GM23338 (cell line): ENCODE results near the gene STRIT1. TPM values are rescaled to one million over a fixed set of nuclear protein-coding genes. Genes with fewer than 3 reads are reported as not detected.
A peak's percentile ranks its signal among the peaks of the same experiment; 100 is the strongest.

Experiments used
- ATAC-seq: fragments of 200-7000 bp; cut with Tn5 transposase; 3 replicates; pipeline ENCODE4 v1.9.1; 2020
- DNase-seq: peaks from one replicate; pipeline ENCODE4 v3.0.0-alpha.2; 2015; ENCODE audit warnings: low spot score
- H2AFZ ChIP-seq: fragments of 200-600 bp; sonication (generic); 2 replicates; pipeline ENCODE4 v1.8.0; 2016; ENCODE audit warnings: antibody characterized with exemption, mild to moderate bottlenecking, moderate library complexity
- H3F3A ChIP-seq: fragments of 200-600 bp; sonication (generic); replicated peaks from 2 replicates; pipeline ENCODE4 v1.8.0; 2017; ENCODE audit warnings: antibody characterized with exemption, mixed run types, low read depth
- H3K27ac ChIP-seq: fragments of 200-600 bp; sonication (generic); 2 replicates; pipeline ENCODE4 v1.6.1; 2016; ENCODE audit warnings: low read depth
- H3K27me3 ChIP-seq: fragments of 200-600 bp; sonication (generic); 2 replicates; pipeline ENCODE4 v1.8.0; 2016; ENCODE audit warnings: mild to moderate bottlenecking, mixed run types, moderate library complexity; ENCODE audit not compliant: insufficient read depth
- H3K36me3 ChIP-seq: fragments of 200-600 bp; sonication (generic); 2 replicates; pipeline ENCODE4 v1.8.0; 2016; ENCODE audit warnings: mild to moderate bottlenecking; ENCODE audit not compliant: insufficient read depth
- H3K4me1 ChIP-seq: fragments of 200-600 bp; sonication (generic); 2 replicates; pipeline ENCODE4 v1.8.0; 2016; ENCODE audit warnings: mild to moderate bottlenecking, moderate library complexity; ENCODE audit not compliant: insufficient read depth
- H3K4me2 ChIP-seq: fragments of 200-600 bp; sonication (generic); 2 replicates; pipeline ENCODE4 v1.7.1; 2017; ENCODE audit warnings: mixed run types
- H3K4me3 ChIP-seq: fragments of 200-600 bp; sonication (generic); 2 replicates; pipeline ENCODE4 v1.6.1; 2016; ENCODE audit warnings: mixed run types
- H3K79me2 ChIP-seq: fragments of 200-600 bp; sonication (generic); replicated peaks from 2 replicates; pipeline ENCODE4 v1.8.0; 2017; ENCODE audit warnings: mild to moderate bottlenecking; ENCODE audit not compliant: insufficient read depth
- H3K9me2 ChIP-seq: fragments of 200-600 bp; sonication (generic); 2 replicates; pipeline ENCODE4 v1.8.0; 2017; ENCODE audit not compliant: insufficient read depth
- H4K20me1 ChIP-seq: fragments of 200-600 bp; sonication (generic); replicated peaks from 2 replicates; pipeline ENCODE4 v1.8.0; 2017; ENCODE audit warnings: mild to moderate bottlenecking; ENCODE audit not compliant: insufficient read depth
- H3K27ac Mint-ChIP-seq: 2 replicates; pipeline ENCODE4 v1.8.0; 2020; ENCODE audit warnings: inconsistent platforms, mild to moderate bottlenecking, moderate library complexity, mixed read lengths
- H3K27me3 Mint-ChIP-seq: 3 replicates; pipeline ENCODE4 v1.8.0; 2022; ENCODE audit warnings: low read depth, mild to moderate bottlenecking, moderate library complexity, mixed read lengths, inconsistent platforms; ENCODE audit not compliant: insufficient read depth, poor library complexity
- H3K36me3 Mint-ChIP-seq: 3 replicates; pipeline ENCODE4 v1.8.0; 2021; ENCODE audit warnings: low read depth, mild to moderate bottlenecking, inconsistent platforms, moderate library complexity, mixed read lengths
- H3K4me1 Mint-ChIP-seq: 3 replicates; pipeline ENCODE4 v1.8.0; 2020; ENCODE audit warnings: mild to moderate bottlenecking, inconsistent platforms, mixed read lengths
- H3K4me3 Mint-ChIP-seq: 3 replicates; pipeline ENCODE4 v1.8.0; 2021; ENCODE audit warnings: moderate library complexity, mild to moderate bottlenecking, inconsistent platforms, mixed read lengths
- H3K9me3 Mint-ChIP-seq: 3 replicates; pipeline ENCODE4 v1.8.0; 2020; ENCODE audit warnings: moderate library complexity, mild to moderate bottlenecking, inconsistent platforms, mixed read lengths
- CREB1 ChIP-seq: fragments of 250-450 bp; sonication (Bioruptor Pico); IDR thresholded peaks from 2 replicates; pipeline ENCODE4 v1.5.0; 2020; ENCODE audit warnings: low read depth, mild to moderate bottlenecking, moderate library complexity
- ETS1 ChIP-seq: IDR thresholded peaks from 2 replicates; pipeline ENCODE4 v1.6.1; 2016; ENCODE audit warnings: antibody characterized with exemption
- EZH2 ChIP-seq: fragments of 200-600 bp; sonication (generic); IDR thresholded peaks from one replicate; pipeline ENCODE4 v1.8.0; 2017; ENCODE audit warnings: antibody characterized with exemption, mild to moderate bottlenecking, low read depth; ENCODE audit not compliant: unreplicated experiment
- EZH2phosphoT487 ChIP-seq: fragments of 200-600 bp; sonication (generic); IDR thresholded peaks from one replicate; pipeline ENCODE4 v1.8.1; 2018; ENCODE audit warnings: antibody characterized with exemption; ENCODE audit not compliant: unreplicated experiment
- JUNB ChIP-seq: IDR thresholded peaks from one replicate; pipeline ENCODE4 v1.6.1; 2016; ENCODE audit warnings: antibody characterized with exemption; ENCODE audit not compliant: unreplicated experiment
- NANOG ChIP-seq: IDR thresholded peaks from 2 replicates; pipeline ENCODE4 v1.6.1; 2016; ENCODE audit warnings: antibody characterized with exemption, borderline replicate concordance
- POLR2AphosphoS5 ChIP-seq: IDR thresholded peaks from 2 replicates; pipeline ENCODE4 v1.6.1; 2016; ENCODE audit warnings: antibody characterized with exemption, low read depth
- REST ChIP-seq: IDR thresholded peaks from one replicate; pipeline ENCODE4 v1.6.1; 2018; ENCODE audit warnings: antibody characterized with exemption; ENCODE audit not compliant: unreplicated experiment
- STAT1 ChIP-seq: IDR thresholded peaks from one replicate; pipeline ENCODE4 v1.6.1; 2016; ENCODE audit warnings: antibody characterized with exemption; ENCODE audit not compliant: unreplicated experiment
- ZNF114 ChIP-seq: fragments of 250-450 bp; sonication (Bioruptor Pico); IDR thresholded peaks from 2 replicates; pipeline ENCODE4 v1.5.0; 2020; ENCODE audit warnings: mild to moderate bottlenecking, moderate library complexity
- ZNF331 ChIP-seq: fragments of 250-450 bp; sonication (Bioruptor Pico); IDR thresholded peaks from 2 replicates; pipeline ENCODE4 v1.5.0; 2020; ENCODE audit warnings: low read depth, mild to moderate bottlenecking, moderate library complexity
- long read RNA-seq: library from polyadenylated mRNA; unstranded; transcript quantifications from one replicate; pipeline ENCODE4 v2.0.0, GENCODE V29; 2020; ENCODE audit not compliant: unreplicated experiment
- polyA plus RNA-seq: library from polyadenylated mRNA; unstranded; fragments of >200 nt; fragmentation: Nextera tagmentation; extraction: Ambion mirVana; gene quantifications from 2 replicates; pipeline ENCODE4 v1.2.1, GENCODE V29; 2016
- total RNA-seq: library from RNA; depleted of rRNA; stranded (reverse); fragments of >200 nt; shearing (Covaris generic); gene quantifications from 2 replicates; pipeline ENCODE4 v1.2.3, GENCODE V29; 2014; rRNA removed
- TF ChIP-seq, protein P1 (sequence below), 2 experiments: fragments of 200-600 bp in 1 of 2; sonication (generic) in 1 of 2; conservative IDR thresholded peaks; 2 replicates each; pipeline versions ENCODE4 v1.5.1 to v1.6.1; 2016 to 2017; ENCODE audit warnings: antibody characterized with exemption in 2 of 2, low read depth in 2 of 2, mild to moderate bottlenecking in 2 of 2, moderate library complexity in 1 of 2

STRIT1 gene
- total RNA-seq (1.6 TPM in 1 of 2 replicates, not detected in the other), polyA plus RNA-seq (1.5 and 1.6 TPM in 2 replicates)
- long read RNA-seq, result 0 reads

DNA sequence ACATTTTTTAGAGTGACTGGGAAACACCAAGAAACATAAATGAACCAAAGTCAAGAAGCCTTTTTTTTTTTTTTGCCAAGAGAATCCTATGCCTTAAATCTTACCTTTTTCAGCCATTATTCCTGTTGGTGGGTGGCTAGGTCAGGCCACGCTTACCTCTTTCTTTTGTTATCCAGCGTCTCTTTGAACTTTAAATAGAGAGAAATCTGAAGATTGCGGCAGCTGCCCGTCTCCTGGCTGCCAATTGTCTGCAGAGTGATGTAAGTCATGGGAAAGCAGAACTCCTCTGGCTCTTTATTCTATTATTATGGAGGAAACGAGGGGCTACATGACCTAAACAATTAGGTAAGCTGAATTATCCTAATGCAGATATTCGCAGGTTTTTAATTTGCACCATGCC lies at the start of gene STRIT1:
Gene STRIT1 (minus strand): TSS at position 168 of the 400 bp plus-strand sequence.
- TF ChIP-seq STAT1, result no peak
- H4K20me1 ChIP-seq, result no peaks in the 10 kb centered on the region
- Mint-ChIP-seq H3K27me3 (no peaks in the 10 kb centered on the region), H3K9me3 (peaks cover 23% of the 10 kb centered on the region), H3K27ac (peak within 1 kb of the TSS; percentile 54; the same call in 1 of the 2 replicates), H3K4me3 (no peak within 1 kb of the TSS), H3K4me1 (peaks cover 8% of the 10 kb centered on the region; the same call in 2 of the 3 replicates), H3K36me3 (peaks cover 20% of the 10 kb centered on the region)
- peaks cover 11% of the 10 kb centered on the region; the same call in 1 of the 2 replicates for H3K36me3 ChIP-seq
- H3K4me2 ChIP-seq, result 0 out of 2 replicates have a peak within 1 kb of the TSS, but pooled peaks have one; percentile 12
- H3K4me1 ChIP-seq, result peaks cover 8% of the 10 kb centered on the region
- no peak within 1 kb of the TSS for H3K4me3 ChIP-seq
- no peaks in the 10 kb centered on the region for H3K9me2 ChIP-seq
- ATAC-seq (peak; percentile 49), DNase-seq (peak; percentile 34)
- no peak within 1 kb of the TSS for H2AFZ ChIP-seq
- H3K27me3 ChIP-seq, result no peaks in the 10 kb centered on the region
- no peaks in the 10 kb centered on the region for H3F3A ChIP-seq
- H3K79me2 ChIP-seq, result no peaks in the 10 kb centered on the region
- H3K27ac ChIP-seq, result no peak within 1 kb of the TSS

GRCh38 chr3:155342344-155342743 lies 48.9 kb upstream of the STRIT1 start:
- Mint-ChIP-seq H3K27me3 (no peaks in the 10 kb centered on the region), H3K36me3 (no peaks in the 10 kb centered on the region), H3K4me3 (no peak overlapping the region), H3K27ac (peak overlapping the region; percentile 77), H3K4me1 (peaks cover 8% of the 10 kb centered on the region), H3K9me3 (no peaks in the 10 kb centered on the region; the same call in 2 of the 3 replicates)
- Histone ChIP-seq H3K4me3 (no peak overlapping the region), H2AFZ (peak overlapping the region; percentile 36), H3K36me3 (no peaks in the 10 kb centered on the region), H3K4me1 (peaks cover 8% of the 10 kb centered on the region), H3K4me2 (no peak overlapping the region; the same call in 1 of the 2 replicates), H3K27ac (no peak overlapping the region), H3K9me2 (0 out of 2 replicates have a peak, but pooled peaks cover 3% of the 10 kb centered on the region), H4K20me1 (no peaks in the 10 kb centered on the region), H3K27me3 (no peaks in the 10 kb centered on the region), H3F3A (no peaks in the 10 kb centered on the region), H3K79me2 (no peaks in the 10 kb centered on the region)
- DNase-seq (peak; percentile 37), ATAC-seq (peak; percentile 68)
- TF ChIP-seq STAT1, result no peak
- no peak for TF ChIP-seq NANOG
- no peak for TF ChIP-seq EZH2
- TF ChIP-seq, protein P1, sequence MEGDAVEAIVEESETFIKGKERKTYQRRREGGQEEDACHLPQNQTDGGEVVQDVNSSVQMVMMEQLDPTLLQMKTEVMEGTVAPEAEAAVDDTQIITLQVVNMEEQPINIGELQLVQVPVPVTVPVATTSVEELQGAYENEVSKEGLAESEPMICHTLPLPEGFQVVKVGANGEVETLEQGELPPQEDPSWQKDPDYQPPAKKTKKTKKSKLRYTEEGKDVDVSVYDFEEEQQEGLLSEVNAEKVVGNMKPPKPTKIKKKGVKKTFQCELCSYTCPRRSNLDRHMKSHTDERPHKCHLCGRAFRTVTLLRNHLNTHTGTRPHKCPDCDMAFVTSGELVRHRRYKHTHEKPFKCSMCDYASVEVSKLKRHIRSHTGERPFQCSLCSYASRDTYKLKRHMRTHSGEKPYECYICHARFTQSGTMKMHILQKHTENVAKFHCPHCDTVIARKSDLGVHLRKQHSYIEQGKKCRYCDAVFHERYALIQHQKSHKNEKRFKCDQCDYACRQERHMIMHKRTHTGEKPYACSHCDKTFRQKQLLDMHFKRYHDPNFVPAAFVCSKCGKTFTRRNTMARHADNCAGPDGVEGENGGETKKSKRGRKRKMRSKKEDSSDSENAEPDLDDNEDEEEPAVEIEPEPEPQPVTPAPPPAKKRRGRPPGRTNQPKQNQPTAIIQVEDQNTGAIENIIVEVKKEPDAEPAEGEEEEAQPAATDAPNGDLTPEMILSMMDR (conservative IDR thresholded peaks at IDR 0.05; ENCODE audit: low read depth in 2 of 2), result no peak
- TF ChIP-seq CREB1, result no peak
- TF ChIP-seq JUNB, result no peak
- no peak for TF ChIP-seq REST
- TF ChIP-seq EZH2phosphoT487, result no peak
- no peak for TF ChIP-seq POLR2AphosphoS5
- TF ChIP-seq ZNF114 (CRISPR knock-in tag), result no peak
- no peak for TF ChIP-seq ZNF331 (CRISPR knock-in tag)
- no peak for TF ChIP-seq ETS1
